GM23338 (cell line): ENCODE measurements around the gene GDE1. TPM values are rescaled to one million over a fixed set of nuclear protein-coding genes. Genes with fewer than 3 reads are reported as not detected.
A peak's percentile ranks its signal among the peaks of the same experiment; 100 is the strongest.

Source experiments
- ATAC-seq: fragments of 200-7000 bp; cut with Tn5 transposase; 3 replicates; pipeline ENCODE4 v1.9.1; 2020
- DNase-seq: peaks from one replicate; pipeline ENCODE4 v3.0.0-alpha.2; 2015; ENCODE audit warnings: low spot score
- H2AFZ ChIP-seq: fragments of 200-600 bp; sonication (generic); 2 replicates; pipeline ENCODE4 v1.8.0; 2016; ENCODE audit warnings: antibody characterized with exemption, mild to moderate bottlenecking, moderate library complexity
- H3F3A ChIP-seq: fragments of 200-600 bp; sonication (generic); replicated peaks from 2 replicates; pipeline ENCODE4 v1.8.0; 2017; ENCODE audit warnings: antibody characterized with exemption, mixed run types, low read depth
- H3K27ac ChIP-seq: fragments of 200-600 bp; sonication (generic); 2 replicates; pipeline ENCODE4 v1.6.1; 2016; ENCODE audit warnings: low read depth
- H3K27me3 ChIP-seq: fragments of 200-600 bp; sonication (generic); 2 replicates; pipeline ENCODE4 v1.8.0; 2016; ENCODE audit warnings: mild to moderate bottlenecking, mixed run types, moderate library complexity; ENCODE audit not compliant: insufficient read depth
- H3K36me3 ChIP-seq: fragments of 200-600 bp; sonication (generic); 2 replicates; pipeline ENCODE4 v1.8.0; 2016; ENCODE audit warnings: mild to moderate bottlenecking; ENCODE audit not compliant: insufficient read depth
- H3K4me1 ChIP-seq: fragments of 200-600 bp; sonication (generic); 2 replicates; pipeline ENCODE4 v1.8.0; 2016; ENCODE audit warnings: mild to moderate bottlenecking, moderate library complexity; ENCODE audit not compliant: insufficient read depth
- H3K4me2 ChIP-seq: fragments of 200-600 bp; sonication (generic); 2 replicates; pipeline ENCODE4 v1.7.1; 2017; ENCODE audit warnings: mixed run types
- H3K4me3 ChIP-seq: fragments of 200-600 bp; sonication (generic); 2 replicates; pipeline ENCODE4 v1.6.1; 2016; ENCODE audit warnings: mixed run types
- H3K79me2 ChIP-seq: fragments of 200-600 bp; sonication (generic); replicated peaks from 2 replicates; pipeline ENCODE4 v1.8.0; 2017; ENCODE audit warnings: mild to moderate bottlenecking; ENCODE audit not compliant: insufficient read depth
- H3K9me2 ChIP-seq: fragments of 200-600 bp; sonication (generic); 2 replicates; pipeline ENCODE4 v1.8.0; 2017; ENCODE audit not compliant: insufficient read depth
- H4K20me1 ChIP-seq: fragments of 200-600 bp; sonication (generic); replicated peaks from 2 replicates; pipeline ENCODE4 v1.8.0; 2017; ENCODE audit warnings: mild to moderate bottlenecking; ENCODE audit not compliant: insufficient read depth
- H3K27ac Mint-ChIP-seq: 2 replicates; pipeline ENCODE4 v1.8.0; 2020; ENCODE audit warnings: inconsistent platforms, mild to moderate bottlenecking, moderate library complexity, mixed read lengths
- H3K27me3 Mint-ChIP-seq: 3 replicates; pipeline ENCODE4 v1.8.0; 2022; ENCODE audit warnings: low read depth, mild to moderate bottlenecking, moderate library complexity, mixed read lengths, inconsistent platforms; ENCODE audit not compliant: insufficient read depth, poor library complexity
- H3K36me3 Mint-ChIP-seq: 3 replicates; pipeline ENCODE4 v1.8.0; 2021; ENCODE audit warnings: low read depth, mild to moderate bottlenecking, inconsistent platforms, moderate library complexity, mixed read lengths
- H3K4me1 Mint-ChIP-seq: 3 replicates; pipeline ENCODE4 v1.8.0; 2020; ENCODE audit warnings: mild to moderate bottlenecking, inconsistent platforms, mixed read lengths
- H3K4me3 Mint-ChIP-seq: 3 replicates; pipeline ENCODE4 v1.8.0; 2021; ENCODE audit warnings: moderate library complexity, mild to moderate bottlenecking, inconsistent platforms, mixed read lengths
- H3K9me3 Mint-ChIP-seq: 3 replicates; pipeline ENCODE4 v1.8.0; 2020; ENCODE audit warnings: moderate library complexity, mild to moderate bottlenecking, inconsistent platforms, mixed read lengths
- CREB1 ChIP-seq: fragments of 250-450 bp; sonication (Bioruptor Pico); IDR thresholded peaks from 2 replicates; pipeline ENCODE4 v1.5.0; 2020; ENCODE audit warnings: low read depth, mild to moderate bottlenecking, moderate library complexity
- CTCF ChIP-seq, 2 experiments: fragments of 200-600 bp in 1 of 2; sonication (generic) in 1 of 2; conservative IDR thresholded peaks; 2 replicates each; pipeline versions ENCODE4 v1.5.1 to v1.6.1; 2016 to 2017; ENCODE audit warnings: antibody characterized with exemption in 2 of 2, low read depth in 2 of 2, mild to moderate bottlenecking in 2 of 2, moderate library complexity in 1 of 2
- ETS1 ChIP-seq: IDR thresholded peaks from 2 replicates; pipeline ENCODE4 v1.6.1; 2016; ENCODE audit warnings: antibody characterized with exemption
- EZH2 ChIP-seq: fragments of 200-600 bp; sonication (generic); IDR thresholded peaks from one replicate; pipeline ENCODE4 v1.8.0; 2017; ENCODE audit warnings: antibody characterized with exemption, mild to moderate bottlenecking, low read depth; ENCODE audit not compliant: unreplicated experiment
- EZH2phosphoT487 ChIP-seq: fragments of 200-600 bp; sonication (generic); IDR thresholded peaks from one replicate; pipeline ENCODE4 v1.8.1; 2018; ENCODE audit warnings: antibody characterized with exemption; ENCODE audit not compliant: unreplicated experiment
- POLR2AphosphoS5 ChIP-seq: IDR thresholded peaks from 2 replicates; pipeline ENCODE4 v1.6.1; 2016; ENCODE audit warnings: antibody characterized with exemption, low read depth
- REST ChIP-seq: IDR thresholded peaks from one replicate; pipeline ENCODE4 v1.6.1; 2018; ENCODE audit warnings: antibody characterized with exemption; ENCODE audit not compliant: unreplicated experiment
- STAT1 ChIP-seq: IDR thresholded peaks from one replicate; pipeline ENCODE4 v1.6.1; 2016; ENCODE audit warnings: antibody characterized with exemption; ENCODE audit not compliant: unreplicated experiment
- ZNF114 ChIP-seq: fragments of 250-450 bp; sonication (Bioruptor Pico); IDR thresholded peaks from 2 replicates; pipeline ENCODE4 v1.5.0; 2020; ENCODE audit warnings: mild to moderate bottlenecking, moderate library complexity
- ZNF331 ChIP-seq: fragments of 250-450 bp; sonication (Bioruptor Pico); IDR thresholded peaks from 2 replicates; pipeline ENCODE4 v1.5.0; 2020; ENCODE audit warnings: low read depth, mild to moderate bottlenecking, moderate library complexity
- ZNF462 ChIP-seq: fragments of 250-450 bp; sonication (Bioruptor Pico); IDR thresholded peaks from 2 replicates; pipeline ENCODE4 v1.5.0; 2020; ENCODE audit warnings: mild to moderate bottlenecking, moderate library complexity
- polyA plus RNA-seq: library from polyadenylated mRNA; unstranded; fragments of >200 nt; fragmentation: Nextera tagmentation; extraction: Ambion mirVana; gene quantifications from 2 replicates; pipeline ENCODE4 v1.2.1, GENCODE V29; 2016
- total RNA-seq: library from RNA; depleted of rRNA; stranded (reverse); fragments of >200 nt; shearing (Covaris generic); gene quantifications from 2 replicates; pipeline ENCODE4 v1.2.3, GENCODE V29; 2014

GDE1 gene
- total and polyA plus RNA-seq, 2 experiments from 2014 or later: 30.0 to 69.3 TPM

- TF ChIP-seq REST: no peak
- TF ChIP-seq ETS1: no peak
- TF ChIP-seq EZH2: no peak
- TF ChIP-seq EZH2phosphoT487: no peak
- no peak for TF ChIP-seq CREB1
- TF ChIP-seq POLR2AphosphoS5: no peak
- no peak for TF ChIP-seq CTCF (conservative IDR thresholded peaks at IDR 0.05; ENCODE audit: low read depth in 2 of 2)
- no peak for TF ChIP-seq ZNF331 (CRISPR knock-in tag)
- TF ChIP-seq ZNF114: no peak
- TF ChIP-seq STAT1: no peak
Observed at GRCh38 chr16:19527161-19527560, 5.3 kb upstream of the GDE1 start (continued).

GRCh38 chr16:19525385-19525723 is 3.5 kb upstream of the GDE1 start:
- Mint-ChIP-seq H3K4me3 (peak overlapping the region; percentile 97), H3K27me3 (peaks cover 3% of the 10 kb centered on the region), H3K4me1 (peaks cover 27% of the 10 kb centered on the region), H3K36me3 (peaks cover 13% of the 10 kb centered on the region; the same call in 2 of the 3 replicates), H3K9me3 (no peaks in the 10 kb centered on the region), H3K27ac (no peak overlapping the region)
- H3K27ac ChIP-seq: no peak overlapping the region
- H3F3A ChIP-seq: no peaks in the 10 kb centered on the region
- peaks cover 7% of the 10 kb centered on the region; the same call in 1 of the 2 replicates for H4K20me1 ChIP-seq
- peaks cover 7% of the 10 kb centered on the region; the same call in 1 of the 2 replicates for H3K36me3 ChIP-seq
- no peak overlapping the region for H2AFZ ChIP-seq
- H3K9me2 ChIP-seq: no peaks in the 10 kb centered on the region
- no peak for DNase-seq
- H3K27me3 ChIP-seq: no peaks in the 10 kb centered on the region
- peak overlapping the region; percentile 84 for H3K4me2 ChIP-seq
- no peak for ATAC-seq
- H3K4me3 ChIP-seq: peak overlapping the region; percentile 77
- peaks cover 28% of the 10 kb centered on the region for H3K4me1 ChIP-seq
- H3K79me2 ChIP-seq: peaks cover 35% of the 10 kb centered on the region
- TF ChIP-seq STAT1 (no peak), ZNF114 (no peak), EZH2phosphoT487 (no peak), ZNF462 (CRISPR knock-in tag) (no peak)
